Testis (tissue), 2 donors: ENCODE measurements around the gene ZNF516.

ENCODE experiments used
- POLR2A ChIP-seq: fragments of 450-650 bp; IDR thresholded peaks from one replicate; pipeline ENCODE4 v1.6.1; 2017; ENCODE audit warnings: antibody characterized with exemption, mild to moderate bottlenecking, moderate library complexity
- TF ChIP-seq, protein P1 (sequence below), 3 experiments: fragments of 450-650 bp in 2 of 3; fragments of 200-600 bp in 1 of 3; sonication (generic) in 1 of 3; IDR thresholded peaks; one replicate each; pipeline ENCODE4 v1.5.1; 2016 to 2019; ENCODE audit warnings: antibody characterized with exemption in 3 of 3, mild to moderate bottlenecking in 2 of 3, moderate library complexity in 1 of 3

DNA sequence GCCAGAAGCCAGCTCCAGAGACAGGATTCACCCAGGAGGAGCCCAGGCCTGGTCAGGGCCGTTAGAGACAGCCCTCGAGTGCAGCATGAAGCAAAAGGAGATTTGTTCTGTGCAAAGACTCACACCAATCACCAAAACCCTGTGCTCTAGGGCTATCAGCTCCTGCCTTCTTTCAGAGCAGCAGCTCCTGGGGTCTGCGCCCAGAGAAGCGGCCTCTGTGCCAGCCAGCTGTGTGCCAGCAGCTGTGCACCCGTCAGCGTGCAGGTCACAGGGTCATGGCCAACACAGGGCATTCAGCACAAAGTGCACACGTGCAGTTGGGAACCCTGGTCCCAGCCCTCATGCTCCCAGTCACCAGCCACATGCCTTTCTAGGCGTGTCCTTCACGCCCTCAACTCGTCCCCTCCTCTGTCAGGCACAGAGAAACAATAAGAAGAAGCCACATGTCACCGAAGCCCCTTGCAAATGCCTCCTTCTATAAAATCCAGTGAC, 49.3 kb downstream of the ZNF516 start:
- TF ChIP-seq, protein P1, sequence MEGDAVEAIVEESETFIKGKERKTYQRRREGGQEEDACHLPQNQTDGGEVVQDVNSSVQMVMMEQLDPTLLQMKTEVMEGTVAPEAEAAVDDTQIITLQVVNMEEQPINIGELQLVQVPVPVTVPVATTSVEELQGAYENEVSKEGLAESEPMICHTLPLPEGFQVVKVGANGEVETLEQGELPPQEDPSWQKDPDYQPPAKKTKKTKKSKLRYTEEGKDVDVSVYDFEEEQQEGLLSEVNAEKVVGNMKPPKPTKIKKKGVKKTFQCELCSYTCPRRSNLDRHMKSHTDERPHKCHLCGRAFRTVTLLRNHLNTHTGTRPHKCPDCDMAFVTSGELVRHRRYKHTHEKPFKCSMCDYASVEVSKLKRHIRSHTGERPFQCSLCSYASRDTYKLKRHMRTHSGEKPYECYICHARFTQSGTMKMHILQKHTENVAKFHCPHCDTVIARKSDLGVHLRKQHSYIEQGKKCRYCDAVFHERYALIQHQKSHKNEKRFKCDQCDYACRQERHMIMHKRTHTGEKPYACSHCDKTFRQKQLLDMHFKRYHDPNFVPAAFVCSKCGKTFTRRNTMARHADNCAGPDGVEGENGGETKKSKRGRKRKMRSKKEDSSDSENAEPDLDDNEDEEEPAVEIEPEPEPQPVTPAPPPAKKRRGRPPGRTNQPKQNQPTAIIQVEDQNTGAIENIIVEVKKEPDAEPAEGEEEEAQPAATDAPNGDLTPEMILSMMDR (IDR thresholded peaks at IDR 0.05) = no peak
- no peak for TF ChIP-seq POLR2A
